AG09309 (cell line): ENCODE results near the gene PDE6B.

Experiments used
- DNase-seq: peaks from one replicate; pipeline ENCODE4 v3.0.0-alpha.2; 2010; ENCODE audit warnings: low read depth
- H3K4me3 ChIP-seq: 2 replicates; pipeline ENCODE4 v1.5.1; 2011; ENCODE audit warnings: mild to moderate bottlenecking, low read depth, low read length, moderate library complexity; ENCODE audit not compliant: control insufficient read depth
- TF ChIP-seq, protein P1 (sequence below): IDR thresholded peaks from 2 replicates; pipeline ENCODE4 v1.5.1; 2011; ENCODE audit warnings: mild to moderate bottlenecking, low read depth, low read length, inconsistent platforms; ENCODE audit not compliant: insufficient read depth, control insufficient read depth; ENCODE audit errors: missing control alignments

The PDE6B gene

DNA sequence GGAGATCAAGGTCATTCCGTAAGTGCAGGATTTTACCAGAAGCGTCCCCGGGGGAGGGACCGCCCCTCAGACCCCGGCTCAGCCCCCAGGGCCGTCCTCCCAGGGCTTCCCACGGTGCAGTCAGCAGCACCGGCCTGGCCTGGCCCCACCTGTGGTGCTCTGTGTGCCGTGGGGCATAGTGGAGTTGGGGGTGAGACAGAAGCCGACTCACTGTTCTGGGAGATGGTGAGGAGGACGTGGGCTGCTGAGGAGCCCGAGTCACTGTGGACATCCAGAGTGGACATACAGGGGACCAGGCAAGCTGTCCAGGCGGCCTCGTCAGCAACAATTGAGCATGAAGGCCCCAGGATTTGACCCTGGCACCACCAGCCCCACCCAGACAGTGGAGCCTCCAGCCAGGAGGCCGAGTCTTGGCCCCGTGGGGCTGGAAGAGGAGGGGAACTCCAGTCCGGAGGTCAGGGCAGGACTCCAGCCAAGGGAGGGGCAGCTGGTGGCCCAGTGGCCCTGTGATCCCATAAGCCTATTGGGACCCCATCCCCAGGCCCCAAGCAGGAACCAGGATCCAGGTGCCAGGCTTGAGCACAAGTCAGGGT is 29.6 kb downstream of the PDE6B start:
- TF ChIP-seq, protein P1, sequence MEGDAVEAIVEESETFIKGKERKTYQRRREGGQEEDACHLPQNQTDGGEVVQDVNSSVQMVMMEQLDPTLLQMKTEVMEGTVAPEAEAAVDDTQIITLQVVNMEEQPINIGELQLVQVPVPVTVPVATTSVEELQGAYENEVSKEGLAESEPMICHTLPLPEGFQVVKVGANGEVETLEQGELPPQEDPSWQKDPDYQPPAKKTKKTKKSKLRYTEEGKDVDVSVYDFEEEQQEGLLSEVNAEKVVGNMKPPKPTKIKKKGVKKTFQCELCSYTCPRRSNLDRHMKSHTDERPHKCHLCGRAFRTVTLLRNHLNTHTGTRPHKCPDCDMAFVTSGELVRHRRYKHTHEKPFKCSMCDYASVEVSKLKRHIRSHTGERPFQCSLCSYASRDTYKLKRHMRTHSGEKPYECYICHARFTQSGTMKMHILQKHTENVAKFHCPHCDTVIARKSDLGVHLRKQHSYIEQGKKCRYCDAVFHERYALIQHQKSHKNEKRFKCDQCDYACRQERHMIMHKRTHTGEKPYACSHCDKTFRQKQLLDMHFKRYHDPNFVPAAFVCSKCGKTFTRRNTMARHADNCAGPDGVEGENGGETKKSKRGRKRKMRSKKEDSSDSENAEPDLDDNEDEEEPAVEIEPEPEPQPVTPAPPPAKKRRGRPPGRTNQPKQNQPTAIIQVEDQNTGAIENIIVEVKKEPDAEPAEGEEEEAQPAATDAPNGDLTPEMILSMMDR, result no peak
- H3K4me3 ChIP-seq, result no peak overlapping the region
- no peak for DNase-seq

DNA sequence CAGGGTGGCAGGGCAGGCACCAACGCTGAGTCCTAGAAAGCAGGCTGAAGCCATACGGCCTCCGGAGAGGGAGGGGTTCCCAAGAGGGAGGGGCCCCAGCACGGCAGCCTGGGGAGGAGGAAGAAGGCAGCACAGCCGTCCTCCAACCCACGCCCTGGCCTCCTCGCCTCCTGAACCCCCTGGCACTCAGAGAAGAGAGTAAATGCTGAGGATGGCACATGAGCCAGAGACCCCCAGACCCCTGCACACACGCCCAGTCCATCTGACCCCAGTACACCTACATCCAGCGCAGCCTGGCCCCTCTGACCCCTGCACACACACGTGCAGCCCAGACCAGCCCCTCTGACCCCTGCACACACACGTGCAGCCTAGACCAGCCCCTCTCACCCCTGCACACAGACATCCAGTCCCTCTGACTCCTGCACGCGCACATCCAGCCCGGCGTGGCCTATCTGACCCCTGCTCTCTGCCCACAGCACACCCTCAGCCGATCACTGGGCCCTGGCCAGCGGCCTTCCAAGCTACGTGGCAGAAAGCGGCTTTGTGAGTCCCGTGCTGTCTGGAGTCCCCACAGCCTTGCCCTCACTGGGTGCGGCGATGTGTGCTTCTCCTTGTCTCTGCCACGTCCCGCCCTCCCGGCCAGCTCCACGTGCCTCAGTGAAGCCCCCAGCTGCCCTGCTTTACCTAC is 30.2 kb downstream of the PDE6B start:
- DNase-seq, result no peak
- no peak overlapping the region for H3K4me3 ChIP-seq
- TF ChIP-seq, protein P1, result no peak

DNA sequence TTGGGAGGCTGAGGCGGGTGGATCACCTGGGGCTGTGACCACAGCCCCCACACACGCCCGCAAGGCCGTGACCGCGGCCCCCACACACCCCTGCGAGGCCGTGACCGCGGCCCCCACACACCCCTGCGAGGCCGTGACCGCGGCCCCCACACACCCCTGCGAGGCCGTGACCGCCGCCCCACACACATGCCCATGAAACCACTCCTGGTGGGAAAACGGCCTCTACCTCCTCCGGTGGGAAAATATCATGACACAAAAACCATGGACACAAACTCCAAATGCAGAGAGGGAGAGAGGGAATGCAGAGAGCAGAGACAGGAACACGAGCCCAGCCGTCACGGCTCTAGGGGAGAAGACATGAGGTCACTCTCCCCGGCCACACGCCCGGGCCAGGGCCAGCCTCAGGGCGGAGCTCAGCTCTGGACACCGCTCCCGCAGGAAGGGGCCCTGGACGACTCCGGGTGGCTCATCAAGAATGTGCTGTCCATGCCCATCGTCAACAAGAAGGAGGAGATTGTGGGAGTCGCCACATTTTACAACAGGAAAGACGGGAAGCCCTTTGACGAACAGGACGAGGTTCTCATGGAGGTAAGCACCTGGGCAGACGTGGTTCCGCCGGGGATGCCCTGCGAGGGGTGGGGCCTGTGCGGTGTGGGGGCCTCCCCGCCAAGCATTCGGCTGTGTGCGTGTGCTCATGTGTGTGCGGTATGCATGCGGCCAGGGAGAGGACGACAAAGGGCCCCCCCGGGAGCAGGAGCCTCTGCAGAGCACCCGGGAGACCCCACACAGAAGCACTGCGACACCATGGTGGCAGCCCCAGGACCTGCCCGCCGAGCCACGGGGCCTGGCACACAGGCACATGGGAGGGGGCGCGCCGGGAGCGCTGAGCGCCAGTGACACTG is 31.3 kb downstream of the PDE6B start:
- TF ChIP-seq, protein P1, result no peak
- no peak for DNase-seq
- H3K4me3 ChIP-seq, result no peak overlapping the region

DNA sequence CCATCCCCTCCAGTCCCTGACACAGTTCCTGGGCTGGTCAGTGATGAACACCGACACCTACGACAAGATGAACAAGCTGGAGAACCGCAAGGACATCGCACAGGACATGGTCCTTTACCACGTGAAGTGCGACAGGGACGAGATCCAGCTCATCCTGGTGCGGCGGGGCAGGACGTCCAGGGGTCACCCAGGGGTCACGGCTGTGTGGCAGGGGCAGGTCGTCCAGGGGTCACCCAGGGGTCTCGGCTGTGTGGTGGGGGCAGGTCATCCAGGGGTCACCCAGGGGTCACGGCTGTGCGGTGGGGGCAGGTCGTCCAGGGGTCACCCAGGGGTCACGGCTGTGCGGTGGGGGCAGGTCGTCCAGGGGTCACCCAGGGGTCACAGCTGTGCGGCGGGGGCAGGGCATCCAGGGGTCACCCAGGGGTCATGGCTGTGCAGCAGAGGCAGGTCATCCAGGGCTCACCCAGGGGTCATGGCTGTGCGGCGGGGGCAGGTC is 32.0 kb downstream of the PDE6B start:
- TF ChIP-seq, protein P1, result no peak
- no peak overlapping the region for H3K4me3 ChIP-seq
- no peak for DNase-seq

DNA sequence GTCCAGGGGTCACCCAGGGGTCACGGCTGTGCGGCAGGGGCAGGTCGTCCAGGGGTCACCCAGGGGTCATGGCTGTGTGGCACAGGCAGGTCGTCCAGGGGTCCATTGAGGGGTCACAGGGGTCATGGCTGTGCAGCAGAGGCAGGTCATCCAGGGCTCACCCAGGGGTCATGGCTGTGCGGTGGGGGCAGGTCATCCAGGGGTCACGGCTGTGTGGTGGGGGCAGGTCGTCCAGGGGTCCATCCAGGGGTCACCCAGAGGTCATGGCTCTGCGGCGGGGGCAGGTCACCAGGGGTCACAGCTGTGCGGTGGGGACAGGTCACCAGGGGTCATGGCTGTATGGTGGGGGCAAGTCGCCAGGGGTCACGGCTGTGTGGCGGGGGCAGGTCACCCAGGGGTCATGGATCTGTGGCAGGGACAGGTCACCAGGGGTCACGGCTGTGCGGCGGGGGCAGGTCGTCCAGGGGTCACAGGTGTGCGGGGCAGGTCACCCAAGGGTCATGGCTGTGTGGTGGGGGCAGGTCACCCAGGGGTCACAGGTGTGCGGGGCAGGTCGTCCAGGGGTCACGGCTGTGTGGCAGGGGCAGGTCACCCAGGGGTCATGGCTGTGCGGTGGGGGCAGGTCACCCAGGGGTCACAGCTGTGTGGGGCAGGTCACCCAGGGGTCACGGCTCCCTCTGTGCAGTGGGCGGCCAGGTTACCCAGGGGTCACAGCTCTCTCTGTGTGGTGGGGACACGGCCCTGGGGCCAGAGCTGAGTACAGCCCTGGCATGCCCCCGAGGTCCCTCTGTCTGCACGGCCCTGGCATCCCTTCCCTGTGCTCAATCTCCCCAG is 32.7 kb downstream of the PDE6B start:
- no peak for DNase-seq
- TF ChIP-seq, protein P1, result no peak
- no peak overlapping the region for H3K4me3 ChIP-seq
